ENCODE results near the gene ZNF19.

DNA sequence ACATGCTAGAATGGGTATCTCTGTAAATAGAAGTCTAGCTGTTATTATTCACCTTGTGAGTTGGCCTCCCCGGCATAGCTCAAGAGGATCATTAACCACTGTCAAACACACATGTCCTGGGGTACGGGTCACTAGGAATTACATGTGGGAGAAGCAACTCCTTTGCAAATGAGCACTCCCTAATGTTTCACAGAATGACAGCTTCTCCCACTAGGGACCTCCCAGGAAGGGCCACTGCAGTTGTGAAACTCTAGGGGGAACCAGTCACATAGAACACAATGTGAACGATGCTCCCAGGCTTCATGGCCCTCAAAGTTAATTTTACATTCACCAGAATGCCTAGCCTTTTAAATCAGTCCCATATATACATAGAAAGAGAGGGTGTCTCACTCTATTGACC lies 12.4 kb upstream of the ZNF19 start:
- TF ChIP-seq, protein P1, sequence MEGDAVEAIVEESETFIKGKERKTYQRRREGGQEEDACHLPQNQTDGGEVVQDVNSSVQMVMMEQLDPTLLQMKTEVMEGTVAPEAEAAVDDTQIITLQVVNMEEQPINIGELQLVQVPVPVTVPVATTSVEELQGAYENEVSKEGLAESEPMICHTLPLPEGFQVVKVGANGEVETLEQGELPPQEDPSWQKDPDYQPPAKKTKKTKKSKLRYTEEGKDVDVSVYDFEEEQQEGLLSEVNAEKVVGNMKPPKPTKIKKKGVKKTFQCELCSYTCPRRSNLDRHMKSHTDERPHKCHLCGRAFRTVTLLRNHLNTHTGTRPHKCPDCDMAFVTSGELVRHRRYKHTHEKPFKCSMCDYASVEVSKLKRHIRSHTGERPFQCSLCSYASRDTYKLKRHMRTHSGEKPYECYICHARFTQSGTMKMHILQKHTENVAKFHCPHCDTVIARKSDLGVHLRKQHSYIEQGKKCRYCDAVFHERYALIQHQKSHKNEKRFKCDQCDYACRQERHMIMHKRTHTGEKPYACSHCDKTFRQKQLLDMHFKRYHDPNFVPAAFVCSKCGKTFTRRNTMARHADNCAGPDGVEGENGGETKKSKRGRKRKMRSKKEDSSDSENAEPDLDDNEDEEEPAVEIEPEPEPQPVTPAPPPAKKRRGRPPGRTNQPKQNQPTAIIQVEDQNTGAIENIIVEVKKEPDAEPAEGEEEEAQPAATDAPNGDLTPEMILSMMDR (conservative IDR thresholded peaks at IDR 0.05; ENCODE audit: low read length): no peak; the same call in 1 of the 2 replicates
- TF ChIP-seq EZH2phosphoT487 (IDR thresholded peaks at IDR 0.05; ENCODE audit: borderline replicate concordance): no peak
